Measurements from ENCODE around the gene ZC3H7B.
"Not testable (repeated sequence)": the region's sequence is repeated elsewhere in the genome, so short reads cannot be mapped to it uniquely, and the experiment has no call there.

Gene ZC3H7B

DNA sequence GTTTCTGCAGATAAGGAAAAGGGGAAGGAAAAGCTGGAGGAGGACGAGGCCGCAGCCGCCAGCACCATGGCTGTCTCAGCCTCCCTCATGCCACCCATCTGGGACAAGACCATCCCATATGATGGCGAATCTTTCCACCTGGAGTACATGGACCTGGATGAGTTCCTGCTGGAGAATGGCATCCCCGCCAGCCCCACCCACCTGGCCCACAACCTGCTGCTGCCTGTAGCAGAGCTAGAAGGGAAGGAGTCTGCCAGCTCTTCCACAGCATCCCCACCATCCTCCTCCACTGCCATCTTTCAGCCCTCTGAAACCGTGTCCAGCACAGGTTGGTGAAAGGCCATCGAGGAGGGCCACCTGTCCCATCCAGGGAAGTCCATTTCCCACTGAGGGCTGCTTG lies 86.0 kb downstream of the ZC3H7B start:
- no peak for DNase-seq

DNA sequence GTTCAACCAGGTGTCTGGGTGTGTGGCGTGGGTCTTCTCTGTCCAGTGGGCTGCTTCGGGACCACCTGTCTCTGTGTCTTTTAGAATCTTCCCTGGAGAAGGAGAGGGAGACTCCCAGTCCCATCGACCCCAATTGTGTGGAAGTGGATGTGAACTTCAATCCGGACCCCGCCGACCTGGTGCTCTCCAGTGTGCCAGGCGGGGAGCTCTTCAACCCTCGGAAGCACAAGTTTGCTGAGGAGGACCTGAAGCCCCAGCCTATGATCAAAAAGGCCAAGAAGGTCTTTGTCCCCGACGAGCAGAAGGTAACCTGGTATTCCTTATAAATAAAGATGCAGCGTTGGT lies 92.7 kb downstream of the ZC3H7B start:
- no peak for DNase-seq

DNA sequence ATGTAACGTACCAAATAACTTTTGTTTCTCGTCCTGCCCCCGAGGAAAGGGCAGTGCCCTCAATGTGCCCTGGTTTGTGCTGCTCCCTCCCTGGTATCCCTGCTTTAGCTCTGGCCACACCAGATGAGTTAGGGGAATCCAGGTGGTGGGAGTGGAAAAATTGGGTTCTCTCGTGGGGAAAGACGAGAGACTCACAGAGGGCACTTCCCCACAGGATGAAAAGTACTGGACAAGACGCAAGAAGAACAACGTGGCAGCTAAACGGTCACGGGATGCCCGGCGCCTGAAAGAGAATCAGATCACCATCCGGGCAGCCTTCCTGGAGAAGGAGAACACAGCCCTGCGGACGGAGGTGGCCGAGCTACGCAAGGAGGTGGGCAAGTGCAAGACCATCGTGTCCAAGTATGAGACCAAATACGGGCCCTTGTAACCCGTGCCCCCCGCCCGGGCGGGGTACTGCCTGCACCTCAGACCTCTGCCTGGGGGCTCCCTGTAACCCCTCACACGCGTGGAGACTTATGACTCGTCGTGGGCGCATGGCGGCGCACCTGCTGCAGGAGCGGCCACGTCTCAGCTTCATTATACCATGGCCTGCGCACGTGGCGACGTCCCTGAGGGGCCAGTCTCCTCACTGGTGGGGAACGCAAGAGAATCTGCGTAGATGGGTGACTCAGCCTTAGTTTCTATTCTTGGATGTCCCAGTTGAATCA lies 94.4 kb downstream of the ZC3H7B start:
- DNase-seq, result no peak

DNA sequence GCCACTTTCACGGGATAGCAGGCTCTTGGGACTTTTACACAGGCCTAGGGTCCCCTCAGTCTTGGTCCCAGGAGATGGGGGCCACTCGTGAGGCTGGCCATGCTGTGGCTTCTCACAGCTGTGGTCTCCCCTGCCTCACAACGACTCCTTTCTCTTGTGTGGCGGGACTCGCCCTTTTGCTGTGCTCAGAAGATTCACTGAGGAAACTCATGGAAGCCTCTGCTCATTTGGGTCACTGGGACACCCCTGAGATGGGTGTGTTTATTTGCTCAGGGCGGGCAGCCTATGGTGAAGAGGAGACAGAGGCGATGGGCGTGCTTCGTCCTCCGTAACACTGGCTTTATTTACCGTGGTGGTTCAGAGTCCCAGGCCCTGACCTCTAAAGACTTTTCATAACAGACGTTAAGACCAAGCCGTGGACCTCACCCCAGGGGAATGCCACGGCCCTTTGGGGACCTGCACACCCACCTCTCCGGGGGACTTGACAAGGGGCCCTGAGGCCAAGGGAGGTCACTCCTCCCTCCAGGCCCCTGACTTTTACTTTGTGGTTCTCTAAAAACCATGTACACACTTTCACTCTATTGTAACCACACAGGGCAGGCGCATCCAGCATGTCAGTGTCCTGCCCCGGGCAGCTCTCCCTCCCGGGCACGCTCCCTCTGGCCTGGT lies 96.0 kb downstream of the ZC3H7B start:
- DNase-seq, result no peak

DNA sequence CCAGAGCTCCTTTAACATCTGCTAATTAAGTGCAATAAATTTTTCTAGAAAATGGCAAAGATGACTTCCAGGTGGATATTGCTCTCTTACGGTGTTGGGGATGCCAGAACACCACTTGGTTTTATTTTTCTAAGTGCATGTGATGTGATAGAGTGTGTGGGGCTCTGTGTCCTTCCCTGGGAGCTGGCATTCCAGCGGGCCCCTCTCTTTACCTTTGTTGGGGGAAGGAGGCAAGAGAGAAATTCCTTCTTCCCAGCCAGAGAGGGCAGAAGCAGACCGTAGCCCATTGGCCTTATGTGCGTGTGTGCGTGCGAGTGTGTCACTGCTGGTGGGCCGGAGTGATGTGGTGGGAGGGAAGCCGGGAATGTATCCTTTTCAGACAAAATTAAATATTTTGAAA lies 97.6 kb downstream of the ZC3H7B start:
- no peak for DNase-seq

DNA sequence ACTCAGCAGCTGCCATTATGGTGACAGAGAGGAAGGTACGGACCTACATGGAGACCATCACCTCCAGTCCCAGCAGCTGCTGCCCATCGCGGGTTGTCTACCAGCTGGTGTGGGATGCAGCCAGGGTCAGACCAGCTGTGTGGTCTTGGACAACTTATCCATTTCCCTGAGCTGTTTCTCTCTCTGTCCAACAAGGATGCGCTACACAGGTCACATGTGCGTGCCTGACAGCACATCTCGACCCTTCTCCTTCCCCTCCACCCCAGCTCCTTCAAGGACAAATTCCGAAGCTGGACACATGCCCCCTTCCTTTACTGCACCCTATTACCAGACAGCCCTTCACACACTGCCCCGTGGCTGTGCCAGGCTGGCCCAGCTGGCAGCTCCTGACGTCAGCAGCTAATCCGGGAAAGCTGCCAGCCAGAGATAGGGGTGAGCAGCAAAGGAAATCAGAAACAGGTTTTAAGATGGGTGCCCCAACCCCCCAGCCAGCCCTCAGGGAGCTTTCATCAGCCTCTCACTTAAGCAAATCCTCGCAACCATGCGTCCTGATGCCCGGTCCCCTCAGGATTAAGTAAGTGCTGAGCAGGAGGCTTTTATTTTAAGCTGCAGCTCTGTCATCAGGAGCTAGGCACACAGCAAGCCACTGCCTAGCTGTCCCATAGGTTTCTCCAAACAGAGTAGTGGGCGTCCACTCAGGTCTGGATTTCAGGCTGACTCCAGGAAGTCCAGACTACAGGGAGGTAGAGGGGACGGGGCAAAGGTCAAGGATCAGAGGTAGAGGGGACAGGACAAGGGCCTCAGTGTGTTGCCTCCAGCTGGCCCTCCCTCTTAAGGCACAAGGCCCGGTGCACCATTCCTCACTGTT lies 100.7 kb downstream of the ZC3H7B start:
- DNase-seq, result no peak

DNA sequence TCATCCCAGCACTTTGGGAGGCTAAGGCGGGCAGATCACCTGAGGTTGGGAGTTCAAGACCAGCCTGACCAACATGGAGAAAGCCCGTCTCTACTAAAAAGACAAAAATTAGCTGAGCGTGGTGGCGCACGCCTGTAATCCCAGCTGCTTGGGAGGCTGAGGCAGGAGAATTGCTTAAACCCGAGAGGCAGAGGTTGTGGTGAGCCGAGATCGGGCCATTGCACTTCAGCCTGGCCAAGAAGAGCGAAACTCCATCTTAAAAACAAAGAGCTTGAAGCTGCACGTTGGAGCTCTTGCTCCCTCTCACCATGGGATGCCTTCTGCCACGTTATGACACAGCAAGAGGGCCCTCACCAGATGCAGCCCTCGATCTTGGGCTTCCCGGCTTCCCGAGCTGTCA lies 101.5 kb downstream of the ZC3H7B start:
- DNase-seq, result not testable (repeated sequence)

DNA sequence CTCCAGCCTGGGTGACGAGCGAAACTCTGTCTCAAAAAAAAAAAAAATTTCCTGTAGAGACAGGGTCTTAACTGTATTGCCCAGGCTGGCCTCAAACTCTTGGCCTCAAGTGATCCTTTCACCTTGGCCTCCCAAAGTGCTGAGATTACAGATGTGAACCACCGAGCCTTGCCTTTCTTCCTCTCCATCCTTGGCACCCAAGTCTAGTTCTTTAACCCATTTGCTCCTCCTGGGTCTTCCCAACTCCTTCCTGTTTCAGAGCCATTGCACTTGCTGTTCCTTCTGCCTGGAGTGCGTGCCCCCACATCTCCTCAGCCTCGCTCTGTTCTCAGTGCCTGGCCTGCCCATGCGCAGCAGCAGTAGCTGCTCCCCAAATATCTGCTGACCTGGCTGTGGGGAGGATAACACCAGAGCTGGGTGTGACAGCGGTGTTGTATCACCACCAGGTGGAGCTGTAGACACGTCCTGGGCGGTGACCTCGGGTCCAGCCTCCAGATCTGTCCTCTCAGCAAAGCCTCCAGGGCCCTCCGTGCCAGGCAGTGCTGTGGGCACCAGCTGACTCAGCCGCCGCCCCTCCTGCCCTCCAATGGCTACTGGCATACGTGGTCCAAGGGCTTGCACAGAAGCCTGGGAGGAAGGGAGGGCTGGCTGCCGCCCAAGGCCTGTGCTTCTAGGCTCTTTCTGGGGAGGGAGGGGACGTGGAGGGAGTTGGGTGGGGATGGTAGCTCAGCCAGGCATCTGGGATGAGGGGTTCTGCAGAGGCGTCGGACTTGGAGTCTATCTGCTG lies 102.4 kb downstream of the ZC3H7B start:
- peak; percentile 94 for DNase-seq

DNA sequence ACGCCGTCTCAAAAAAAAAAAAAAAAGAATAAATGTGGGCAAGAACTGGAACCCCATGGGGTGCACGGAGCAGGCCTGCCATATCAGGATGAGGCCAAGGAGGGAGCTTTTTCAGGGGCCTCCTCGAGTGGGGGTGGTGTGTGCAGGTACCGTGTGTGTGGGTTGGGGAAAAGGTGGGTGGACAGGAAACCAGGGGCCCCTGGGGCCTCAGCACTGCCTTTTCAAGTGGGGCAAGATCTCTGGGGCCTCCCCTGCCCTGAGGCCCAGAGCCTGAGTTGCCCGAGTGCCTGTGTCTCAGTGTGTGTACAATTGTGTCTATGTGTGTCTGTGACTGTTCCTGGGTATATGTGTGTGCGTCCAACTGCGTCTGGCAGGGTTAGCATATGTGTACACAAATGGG lies 104.3 kb downstream of the ZC3H7B start:
- DNase-seq, result no peak

DNA sequence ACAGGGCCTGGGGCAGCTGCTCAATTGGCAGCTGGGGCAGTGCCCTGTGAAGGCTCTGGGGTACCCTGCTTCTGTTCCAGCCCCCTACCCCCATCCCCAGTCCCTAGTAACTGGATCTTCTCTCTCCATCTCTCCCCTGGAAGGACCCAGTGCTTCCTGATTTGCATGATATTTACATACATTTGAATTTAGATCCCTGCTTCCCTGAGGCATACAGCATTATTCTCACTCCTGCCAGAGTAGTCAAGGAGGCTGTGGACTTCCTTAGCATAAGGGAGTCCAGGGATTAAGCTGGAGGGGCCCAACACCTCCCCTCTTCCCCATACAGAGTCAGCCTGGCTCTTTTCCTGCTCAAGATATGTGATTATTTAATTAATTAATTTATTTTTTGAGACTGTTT lies 105.1 kb downstream of the ZC3H7B start:
- DNase-seq, result no peak

DNA sequence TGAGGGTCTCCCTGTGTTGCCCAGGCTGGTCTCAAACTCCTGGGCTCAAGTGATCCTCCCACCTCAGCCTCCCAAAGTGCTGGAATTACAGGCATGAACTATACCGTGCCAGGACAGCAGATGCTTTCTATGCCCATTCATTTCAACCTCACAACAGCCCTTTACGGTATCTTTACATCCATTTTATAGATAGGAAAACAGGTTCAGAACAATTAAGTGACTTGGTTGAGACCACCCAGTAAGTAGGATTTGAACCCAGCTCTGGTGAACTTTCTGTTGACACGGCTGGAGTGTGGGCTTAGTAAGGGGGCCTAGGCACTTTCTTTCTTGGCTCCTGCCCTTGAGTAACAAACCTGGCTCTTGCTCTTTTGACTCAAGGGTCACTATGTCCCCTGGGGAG lies 106.1 kb downstream of the ZC3H7B start:
- DNase-seq, result no peak

DNA sequence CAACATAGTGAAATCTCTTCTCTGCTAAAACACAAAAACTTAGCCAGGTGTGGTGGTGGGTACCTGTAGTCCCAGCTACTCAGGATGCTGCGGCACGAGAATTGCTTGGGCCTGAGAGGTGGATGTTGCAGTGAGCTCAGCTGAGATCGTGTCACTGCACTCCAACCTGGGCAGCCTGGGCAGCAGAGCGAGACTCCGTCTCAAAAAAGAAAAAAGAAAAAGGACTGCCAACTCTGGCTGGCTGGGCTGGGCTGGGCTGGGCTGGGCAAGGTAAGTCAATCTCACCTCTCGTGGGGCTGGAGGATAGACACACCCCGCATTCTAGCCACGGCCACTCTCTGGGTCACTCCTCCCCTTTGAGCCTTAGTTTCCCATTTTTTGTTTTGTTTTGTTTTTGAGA lies 107.3 kb downstream of the ZC3H7B start:
- DNase-seq, result no peak
